MM.1S (cell line): Measurements from ENCODE around the gene IARS1.
A peak's percentile ranks its signal among the peaks of the same experiment; 100 is the strongest.

Source experiments
- DNase-seq: peaks from one replicate; pipeline ENCODE4 v3.0.0-alpha.2; 2015
- H2AFZ ChIP-seq: fragments of 300-600 bp; sonication (generic); 2 replicates; pipeline ENCODE4 v1.6.0; 2016; ENCODE audit warnings: antibody characterized with exemption, low read length
- H3F3A ChIP-seq: fragments of 300-600 bp; sonication (generic); 2 replicates; pipeline ENCODE4 v1.6.1; 2016; ENCODE audit warnings: mild to moderate bottlenecking, antibody characterized with exemption, low read length, moderate library complexity, mixed read lengths; ENCODE audit not compliant: insufficient read depth
- H3K27ac ChIP-seq: fragments of 300-600 bp; sonication (generic); 2 replicates; pipeline ENCODE4 v1.5.1; 2016; ENCODE audit warnings: mild to moderate bottlenecking, low read length
- H3K27me3 ChIP-seq: fragments of 300-600 bp; sonication (generic); replicated peaks from 2 replicates; pipeline ENCODE4 v1.6.0; 2016; ENCODE audit warnings: low read length; ENCODE audit not compliant: insufficient read depth
- H3K36me3 ChIP-seq: fragments of 300-600 bp; sonication (generic); replicated peaks from 2 replicates; pipeline ENCODE4 v1.6.1; 2016; ENCODE audit warnings: mild to moderate bottlenecking, low read length, mixed read lengths; ENCODE audit not compliant: insufficient read depth
- H3K4me1 ChIP-seq: fragments of 300-600 bp; sonication (generic); 2 replicates; pipeline ENCODE4 v1.6.1; 2016; ENCODE audit warnings: low read length, mixed read lengths
- H3K4me2 ChIP-seq: fragments of 300-600 bp; sonication (generic); 2 replicates; pipeline ENCODE4 v1.6.0; 2016; ENCODE audit warnings: low read depth, low read length
- H3K4me3 ChIP-seq: fragments of 300-600 bp; sonication (generic); 2 replicates; pipeline ENCODE4 v1.5.1; 2016; ENCODE audit warnings: low read length, mixed read lengths
- H3K79me2 ChIP-seq: fragments of 300-600 bp; sonication (generic); 2 replicates; pipeline ENCODE4 v1.6.1; 2016; ENCODE audit warnings: mixed run types, low read length, mixed read lengths
- H3K9ac ChIP-seq: fragments of 300-600 bp; sonication (generic); 2 replicates; pipeline ENCODE4 v1.6.1; 2016; ENCODE audit warnings: low read length, mixed read lengths
- H3K9me2 ChIP-seq: fragments of 300-600 bp; sonication (generic); replicated peaks from 2 replicates; pipeline ENCODE4 v1.6.1; 2016; ENCODE audit warnings: mild to moderate bottlenecking, low read length, mixed read lengths; ENCODE audit not compliant: insufficient read depth
- H3K9me3 ChIP-seq: fragments of 300-600 bp; sonication (generic); replicated peaks from 2 replicates; pipeline ENCODE4 v1.6.1; 2016; ENCODE audit warnings: mild to moderate bottlenecking, low read length, mixed read lengths; ENCODE audit not compliant: insufficient read depth
- H4K20me1 ChIP-seq: fragments of 300-600 bp; sonication (generic); 2 replicates; pipeline ENCODE4 v1.6.1; 2016; ENCODE audit warnings: mild to moderate bottlenecking, low read length, moderate library complexity, mixed read lengths; ENCODE audit not compliant: insufficient read depth
- EZH2 ChIP-seq: fragments of 300-600 bp; sonication (generic); optimal IDR thresholded peaks from 2 replicates; pipeline ENCODE3; 2017; ENCODE audit warnings: low read depth, mild to moderate bottlenecking, antibody characterized with exemption, low read length, mixed read lengths
- EZH2phosphoT487 ChIP-seq: fragments of 300-600 bp; sonication (generic); IDR thresholded peaks from 2 replicates; pipeline ENCODE4 v1.6.1; 2018; ENCODE audit warnings: antibody characterized with exemption, low read length
- TF ChIP-seq, protein P1 (sequence below): fragments of 300-600 bp; sonication (generic); IDR thresholded peaks from 2 replicates; pipeline ENCODE4 v1.5.1; 2016; ENCODE audit warnings: antibody characterized with exemption, low read length, mixed read lengths

Gene IARS1

DNA sequence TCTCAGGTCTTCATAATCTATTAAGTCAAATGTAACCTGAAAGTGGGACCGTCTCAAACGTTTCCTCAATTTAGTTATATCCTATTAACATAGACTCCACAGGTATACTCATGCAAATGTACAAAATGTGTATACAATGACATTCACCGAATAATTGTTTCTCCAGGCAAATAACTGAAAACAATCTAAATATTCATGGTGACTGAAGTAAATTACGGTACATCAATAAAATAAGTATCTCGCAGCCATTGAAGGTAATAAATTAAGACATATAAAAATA lies 482 bp downstream of the IARS1 start:
- Histone ChIP-seq H3F3A (peaks cover 24% of the 10 kb centered on the region), H2AFZ (peak overlapping the region; percentile 80), H3K9me2 (no peaks in the 10 kb centered on the region), H3K4me1 (peaks cover 19% of the 10 kb centered on the region), H3K4me2 (peak overlapping the region; percentile 80), H3K27me3 (no peaks in the 10 kb centered on the region), H3K4me3 (peak overlapping the region; percentile 94), H3K36me3 (peaks cover 6% of the 10 kb centered on the region; the same call in 1 of the 2 replicates), H3K27ac (peak overlapping the region; percentile 79; the same call in 1 of the 2 replicates), H3K79me2 (peaks cover 83% of the 10 kb centered on the region), H4K20me1 (0 out of 2 replicates have a peak, but pooled peaks cover 4% of the 10 kb centered on the region), H3K9ac (peak overlapping the region; percentile 91), H3K9me3 (no peaks in the 10 kb centered on the region)
- no peak for DNase-seq
- TF ChIP-seq EZH2 (no peak), EZH2phosphoT487 (no peak)
- TF ChIP-seq, protein P1, sequence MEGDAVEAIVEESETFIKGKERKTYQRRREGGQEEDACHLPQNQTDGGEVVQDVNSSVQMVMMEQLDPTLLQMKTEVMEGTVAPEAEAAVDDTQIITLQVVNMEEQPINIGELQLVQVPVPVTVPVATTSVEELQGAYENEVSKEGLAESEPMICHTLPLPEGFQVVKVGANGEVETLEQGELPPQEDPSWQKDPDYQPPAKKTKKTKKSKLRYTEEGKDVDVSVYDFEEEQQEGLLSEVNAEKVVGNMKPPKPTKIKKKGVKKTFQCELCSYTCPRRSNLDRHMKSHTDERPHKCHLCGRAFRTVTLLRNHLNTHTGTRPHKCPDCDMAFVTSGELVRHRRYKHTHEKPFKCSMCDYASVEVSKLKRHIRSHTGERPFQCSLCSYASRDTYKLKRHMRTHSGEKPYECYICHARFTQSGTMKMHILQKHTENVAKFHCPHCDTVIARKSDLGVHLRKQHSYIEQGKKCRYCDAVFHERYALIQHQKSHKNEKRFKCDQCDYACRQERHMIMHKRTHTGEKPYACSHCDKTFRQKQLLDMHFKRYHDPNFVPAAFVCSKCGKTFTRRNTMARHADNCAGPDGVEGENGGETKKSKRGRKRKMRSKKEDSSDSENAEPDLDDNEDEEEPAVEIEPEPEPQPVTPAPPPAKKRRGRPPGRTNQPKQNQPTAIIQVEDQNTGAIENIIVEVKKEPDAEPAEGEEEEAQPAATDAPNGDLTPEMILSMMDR = no peak

GRCh38 chr9:92292338-92293074 lies 991 bp downstream of the IARS1 start:
- peaks cover 17% of the 10 kb centered on the region for H3K4me1 ChIP-seq
- H3K27me3 ChIP-seq = no peaks in the 10 kb centered on the region
- 0 out of 2 replicates have a peak, but pooled peaks cover 4% of the 10 kb centered on the region for H4K20me1 ChIP-seq
- peak overlapping the region; percentile 80; the same call in 1 of the 2 replicates for H2AFZ ChIP-seq
- peaks cover 88% of the 10 kb centered on the region for H3K79me2 ChIP-seq
- H3K4me3 ChIP-seq = peak overlapping the region; percentile 94
- H3K9me2 ChIP-seq = no peaks in the 10 kb centered on the region
- DNase-seq = no peak
- H3K4me2 ChIP-seq = peak overlapping the region; percentile 80
- peak overlapping the region; percentile 91 for H3K9ac ChIP-seq
- H3K9me3 ChIP-seq = no peaks in the 10 kb centered on the region
- peak overlapping the region; percentile 79; the same call in 1 of the 2 replicates for H3K27ac ChIP-seq
- H3F3A ChIP-seq = peaks cover 19% of the 10 kb centered on the region
- peaks cover 10% of the 10 kb centered on the region; the same call in 1 of the 2 replicates for H3K36me3 ChIP-seq
- no peak for TF ChIP-seq EZH2
- no peak for TF ChIP-seq EZH2phosphoT487
- TF ChIP-seq, protein P1 = no peak

DNA sequence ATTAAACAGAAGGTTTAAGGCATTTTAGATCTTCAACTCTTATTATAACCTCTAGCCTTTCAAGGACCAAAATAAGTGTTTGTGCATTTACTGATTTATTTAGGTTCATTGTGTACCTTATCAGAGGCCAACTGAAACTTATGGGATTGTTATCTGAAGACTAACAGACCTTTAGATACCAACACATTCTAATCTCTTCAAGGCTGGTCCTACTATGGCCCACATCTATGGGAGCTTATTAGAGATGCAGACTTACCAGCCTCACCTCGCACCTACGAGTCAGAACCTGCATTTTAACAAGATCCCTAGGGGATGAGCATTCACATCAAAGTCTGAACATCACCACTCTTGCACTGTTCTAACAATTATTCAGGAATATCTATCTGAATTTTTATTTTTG lies 1.9 kb downstream of the IARS1 start:
- Histone ChIP-seq H3K4me1 (peaks cover 10% of the 10 kb centered on the region; the same call in 1 of the 2 replicates), H3K4me2 (peak overlapping the region; percentile 80; the same call in 1 of the 2 replicates), H3K9me3 (no peaks in the 10 kb centered on the region), H3K4me3 (no peak overlapping the region), H3K27ac (no peak overlapping the region), H3K27me3 (no peaks in the 10 kb centered on the region), H3K36me3 (peaks cover 9% of the 10 kb centered on the region), H2AFZ (no peak overlapping the region), H3F3A (peaks cover 12% of the 10 kb centered on the region), H4K20me1 (peaks cover 10% of the 10 kb centered on the region; the same call in 1 of the 2 replicates), H3K9me2 (no peaks in the 10 kb centered on the region), H3K79me2 (peaks cover 91% of the 10 kb centered on the region), H3K9ac (no peak overlapping the region)
- DNase-seq = no peak
- TF ChIP-seq EZH2phosphoT487 = no peak
- no peak for TF ChIP-seq EZH2
- TF ChIP-seq, protein P1 = no peak
